ENCODE measurements around the gene SORBS2. TPM values are rescaled to one million over a fixed set of nuclear protein-coding genes. Genes with fewer than 3 reads are reported as not detected.

Gene SORBS2
- total RNA-seq, 1 donor from 2014 or later, result 33.6 TPM

- no peaks in the 10 kb centered on the region for H3K36me3 Mint-ChIP-seq (ENCODE audit: unreplicated experiment)
- H3K4me1 Mint-ChIP-seq (ENCODE audit: unreplicated experiment), result no peaks in the 10 kb centered on the region
- H3K9me3 Mint-ChIP-seq (ENCODE audit: unreplicated experiment), result peaks cover 2% of the 10 kb centered on the region
- H3K27me3 Mint-ChIP-seq (ENCODE audit: unreplicated experiment), result no peaks in the 10 kb centered on the region
- H3K27ac Mint-ChIP-seq (ENCODE audit: unreplicated experiment), result no peak overlapping the region
- DNase-seq (ENCODE audit: extremely low spot score, unreplicated experiment), result no peak
- no peak overlapping the region for H3K4me3 Mint-ChIP-seq (ENCODE audit: unreplicated experiment)
- no peak for TF ChIP-seq CTCF (IDR thresholded peaks at IDR 0.05)
These were observed 10.5 kb downstream of the SORBS2 start for GRCh38 chr4:185801471-185801870.

- no peak for TF ChIP-seq CTCF (IDR thresholded peaks at IDR 0.05)
- Mint-ChIP-seq H3K27me3 (ENCODE audit: unreplicated experiment) (no peaks in the 10 kb centered on the region), H3K27ac (ENCODE audit: unreplicated experiment) (no peak overlapping the region), H3K9me3 (ENCODE audit: unreplicated experiment) (peaks cover 2% of the 10 kb centered on the region), H3K4me1 (ENCODE audit: unreplicated experiment) (peaks cover 7% of the 10 kb centered on the region), H3K36me3 (ENCODE audit: unreplicated experiment) (no peaks in the 10 kb centered on the region), H3K4me3 (ENCODE audit: unreplicated experiment) (no peak overlapping the region)
- DNase-seq (ENCODE audit: extremely low spot score, unreplicated experiment), result no peak
These were observed 11.6 kb downstream of the SORBS2 start for GRCh38 chr4:185800266-185800945.

- Mint-ChIP-seq H3K36me3 (ENCODE audit: unreplicated experiment) (no peaks in the 10 kb centered on the region), H3K27me3 (ENCODE audit: unreplicated experiment) (no peaks in the 10 kb centered on the region), H3K4me1 (ENCODE audit: unreplicated experiment) (peaks cover 12% of the 10 kb centered on the region), H3K9me3 (ENCODE audit: unreplicated experiment) (peaks cover 2% of the 10 kb centered on the region), H3K4me3 (ENCODE audit: unreplicated experiment) (no peak overlapping the region), H3K27ac (ENCODE audit: unreplicated experiment) (no peak overlapping the region)
- DNase-seq (ENCODE audit: extremely low spot score, unreplicated experiment), result no peak
- no peak for TF ChIP-seq CTCF (IDR thresholded peaks at IDR 0.05)
These were observed 12.6 kb downstream of the SORBS2 start for GRCh38 chr4:185799442-185799841.

GRCh38 chr4:185797596-185798338 lies 14.2 kb downstream of the SORBS2 start:
- DNase-seq (ENCODE audit: extremely low spot score, unreplicated experiment), result no peak
- no peak overlapping the region for H3K4me3 Mint-ChIP-seq (ENCODE audit: unreplicated experiment)
- no peak for TF ChIP-seq CTCF (IDR thresholded peaks at IDR 0.05)
- H3K4me1 Mint-ChIP-seq (ENCODE audit: unreplicated experiment), result peaks cover 27% of the 10 kb centered on the region
- H3K9me3 Mint-ChIP-seq (ENCODE audit: unreplicated experiment), result no peaks in the 10 kb centered on the region
- no peaks in the 10 kb centered on the region for H3K36me3 Mint-ChIP-seq (ENCODE audit: unreplicated experiment)
- H3K27ac Mint-ChIP-seq (ENCODE audit: unreplicated experiment), result no peak overlapping the region
- H3K27me3 Mint-ChIP-seq (ENCODE audit: unreplicated experiment), result no peaks in the 10 kb centered on the region

GRCh38 chr4:185797018-185797417 lies 15.0 kb downstream of the SORBS2 start:
- Mint-ChIP-seq H3K9me3 (ENCODE audit: unreplicated experiment) (no peaks in the 10 kb centered on the region), H3K27me3 (ENCODE audit: unreplicated experiment) (no peaks in the 10 kb centered on the region), H3K4me3 (ENCODE audit: unreplicated experiment) (no peak overlapping the region), H3K27ac (ENCODE audit: unreplicated experiment) (no peak overlapping the region), H3K4me1 (ENCODE audit: unreplicated experiment) (peaks cover 34% of the 10 kb centered on the region), H3K36me3 (ENCODE audit: unreplicated experiment) (no peaks in the 10 kb centered on the region)
- TF ChIP-seq CTCF (IDR thresholded peaks at IDR 0.05), result no peak
- DNase-seq (ENCODE audit: extremely low spot score, unreplicated experiment), result no peak

Measured in osteocyte (in vitro differentiated cells).